Ovary (tissue), 9 donors: ENCODE results near the gene ACSL3. TPM values are rescaled to one million over a fixed set of nuclear protein-coding genes. Genes with fewer than 3 reads are reported as not detected.

Experiments
- DNase-seq, 5 donors: peaks; one replicate each; pipeline ENCODE4 v3.0.0-alpha.2; 2019 to 2020
- H3K27ac ChIP-seq, 2 donors: fragments of 200-600 bp; one replicate each; pipeline versions ENCODE4 v1.5.1 to v1.8.0; 2019 to 2022
- H3K27me3 ChIP-seq: fragments of 200-600 bp; one replicate; pipeline ENCODE4 v1.8.0; 2022
- H3K36me3 ChIP-seq: fragments of 200-600 bp; sonication (generic); one replicate; pipeline ENCODE4 v1.5.1; 2019
- H3K4me1 ChIP-seq: one replicate; pipeline ENCODE4 v1.8.1; 2013; ENCODE audit warnings: mild to moderate bottlenecking, moderate library complexity; ENCODE audit not compliant: insufficient read depth
- H3K4me3 ChIP-seq: fragments of 200-600 bp; sonication (generic); one replicate; pipeline ENCODE4 v1.5.1; 2017
- H3K9me3 ChIP-seq, 2 donors: fragments of 200-600 bp in 1 of 2; sonication (generic) in 1 of 2; one replicate each; pipeline versions ENCODE4 v1.5.1 to v1.8.1; 2013 to 2019; ENCODE audit warnings: mild to moderate bottlenecking in 1 of 2, moderate library complexity in 1 of 2
- EP300 ChIP-seq: sonication (generic); formaldehyde crosslinking; IDR thresholded peaks from one replicate; pipeline ENCODE4 v1.6.1; 2017; ENCODE audit warnings: antibody characterized with exemption
- POLR2A ChIP-seq: fragments of 450-650 bp; IDR thresholded peaks from one replicate; pipeline ENCODE4 v1.6.1; 2017; ENCODE audit warnings: antibody characterized with exemption, mild to moderate bottlenecking, moderate library complexity
- WGBS, 3 donors: extraction: QIAGEN DNeasy Blood & Tissue Kit in 1 of 3; methylation state at CpG; one replicate each; pipeline versions ENCODE4 v1.1.5 to v1.1.7; 2013 to 2017; 5-methylcytosine and 5-hydroxymethylcytosine counted together
- intact Hi-C, 4 donors: fragments of 100-400 bp; cut with DNase I; formaldehyde crosslinking; loops; one replicate each; pipeline versions ENCODE4 v1.11.0 to v1.15.1; 2022 to 2023
- polyA plus RNA-seq, 2 donors: library from polyadenylated mRNA; stranded (reverse); fragments of 200-250 nt in 1 of 2; fragments of 350-450 nt in 1 of 2; fragmentation: Illumina TruSeq in 1 of 2; extraction: RNeasy Lipid Tissue Mini Kit (QIAGEN cat#74804) in 1 of 2; gene quantifications; one replicate each; pipeline ENCODE4 v1.2.3, GENCODE V29; 2013 to 2014
- total RNA-seq, 7 donors: library from RNA; depleted of rRNA in 2 of 7; stranded (reverse); fragments of >200 nt in 2 of 7; fragmentation: NEBNext Ultra II Directional in 3 of 7; extraction: Animal tissue kit (Norgen Biotek cat#: 25700) in 3 of 7; gene quantifications; one replicate each; pipeline versions ENCODE4 v1.1.0 to v1.2.4, GENCODE V29; 2016 to 2023
- TF ChIP-seq, protein P1 (sequence below), 3 donors: fragments of 450-650 bp in 2 of 3; fragments of 200-600 bp in 1 of 3; IDR thresholded peaks; one replicate each; pipeline versions ENCODE4 v1.5.1 to v1.8.0; 2016 to 2022; ENCODE audit warnings: antibody characterized with exemption in 3 of 3, mild to moderate bottlenecking in 1 of 3
- donor health status: DM: no; HTN: no; CAD: no; lungs with moderate emphysema.
- donor health status: DM: no; HTN: no; CAD: no.
- donor health status: Bipolar disorder and iron deficiency.
- donor health status: DM: yes; HTN: yes; CAD: no.
- donor health status: DM: no; HTN: no; CAD: no.
- donor health status: DM: yes; HTN: yes; CAD: no.

The ACSL3 gene
- total and polyA plus RNA-seq, 9 donors, result 14.0 to 85.1 (median 46.0) TPM

GRCh38 chr2:222939979-222940378 is 79.1 kb downstream of the ACSL3 start:
- Histone ChIP-seq H3K36me3 (no peaks in the 10 kb centered on the region), H3K4me1 (no peaks in the 10 kb centered on the region), H3K9me3 (peaks cover 0 to 3% of the 10 kb centered on the region in 2 donors), H3K4me3 (no peak overlapping the region), H3K27me3 (no peaks in the 10 kb centered on the region), H3K27ac (no peak overlapping the region)
- no peak for DNase-seq
- intact Hi-C loops, result no loop called here
- 95 to 96% (median 96%) methylated on average over 2 of the region's 2 CpGs for whole genome bisulfite sequencing, 3 donors
- no peak for TF ChIP-seq POLR2A
- no peak for TF ChIP-seq EP300
- TF ChIP-seq, protein P1, sequence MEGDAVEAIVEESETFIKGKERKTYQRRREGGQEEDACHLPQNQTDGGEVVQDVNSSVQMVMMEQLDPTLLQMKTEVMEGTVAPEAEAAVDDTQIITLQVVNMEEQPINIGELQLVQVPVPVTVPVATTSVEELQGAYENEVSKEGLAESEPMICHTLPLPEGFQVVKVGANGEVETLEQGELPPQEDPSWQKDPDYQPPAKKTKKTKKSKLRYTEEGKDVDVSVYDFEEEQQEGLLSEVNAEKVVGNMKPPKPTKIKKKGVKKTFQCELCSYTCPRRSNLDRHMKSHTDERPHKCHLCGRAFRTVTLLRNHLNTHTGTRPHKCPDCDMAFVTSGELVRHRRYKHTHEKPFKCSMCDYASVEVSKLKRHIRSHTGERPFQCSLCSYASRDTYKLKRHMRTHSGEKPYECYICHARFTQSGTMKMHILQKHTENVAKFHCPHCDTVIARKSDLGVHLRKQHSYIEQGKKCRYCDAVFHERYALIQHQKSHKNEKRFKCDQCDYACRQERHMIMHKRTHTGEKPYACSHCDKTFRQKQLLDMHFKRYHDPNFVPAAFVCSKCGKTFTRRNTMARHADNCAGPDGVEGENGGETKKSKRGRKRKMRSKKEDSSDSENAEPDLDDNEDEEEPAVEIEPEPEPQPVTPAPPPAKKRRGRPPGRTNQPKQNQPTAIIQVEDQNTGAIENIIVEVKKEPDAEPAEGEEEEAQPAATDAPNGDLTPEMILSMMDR (IDR thresholded peaks at IDR 0.05), result no peak

- H3K4me3 ChIP-seq, result no peak overlapping the region
- H3K27me3 ChIP-seq, result no peaks in the 10 kb centered on the region
- no peaks in the 10 kb centered on the region for H3K4me1 ChIP-seq
- 96 to 98% (median 97%) methylated on average over 7 of the region's 7 CpGs for WGBS, 3 donors
- TF ChIP-seq, protein P1 (IDR thresholded peaks at IDR 0.05), result no peak
- no peak for TF ChIP-seq POLR2A
- no peak for TF ChIP-seq EP300
- H3K36me3 ChIP-seq, result no peaks in the 10 kb centered on the region
- no peak overlapping the region for H3K27ac ChIP-seq
- no peak for DNase-seq
- intact Hi-C loops, result no loop called here
- peaks cover 0 to 3% of the 10 kb centered on the region in 2 donors for H3K9me3 ChIP-seq
Measured at GRCh38 chr2:222941510-222942032, 80.7 kb downstream of the ACSL3 start.

- H3K36me3 ChIP-seq, result no peaks in the 10 kb centered on the region
- WGBS, 3 donors, result 95 to 97% (median 95%) methylated on average over 3 of the region's 3 CpGs
- no peaks in the 10 kb centered on the region for H3K27me3 ChIP-seq
- no peak for TF ChIP-seq EP300
- TF ChIP-seq POLR2A, result no peak
- TF ChIP-seq, protein P1 (IDR thresholded peaks at IDR 0.05), result no peak
- no peaks in the 10 kb centered on the region for H3K9me3 ChIP-seq
- no peak overlapping the region for H3K4me3 ChIP-seq
- H3K27ac ChIP-seq, result no peak overlapping the region
- DNase-seq, result no peak
- intact Hi-C loops, result no loop called here
- H3K4me1 ChIP-seq, result no peaks in the 10 kb centered on the region
Measured at GRCh38 chr2:222942561-222942960, 81.7 kb downstream of the ACSL3 start.

DNA sequence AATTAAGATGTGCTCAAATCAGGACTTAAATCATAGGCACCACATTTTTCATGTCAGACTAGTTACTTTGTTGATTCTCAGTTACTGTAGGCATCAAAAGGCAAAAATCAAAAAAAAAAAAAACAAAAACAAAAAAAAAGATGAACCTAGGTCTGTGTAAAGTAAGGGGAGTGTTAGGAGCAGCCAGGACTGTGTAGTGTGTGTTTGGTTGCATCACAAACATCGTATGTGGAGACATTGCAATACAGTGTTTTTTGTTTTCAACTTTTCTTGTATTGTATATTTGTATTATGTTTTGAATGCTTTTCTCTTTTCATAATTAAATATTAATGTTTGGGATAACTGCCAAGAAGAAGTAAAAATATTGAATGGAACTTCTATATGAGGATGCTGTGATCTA is 82.1 kb downstream of the ACSL3 start:
- 83 to 97% (median 96%) methylated on average over 1 of the region's 1 CpG for WGBS, 3 donors
- no peaks in the 10 kb centered on the region for H3K27me3 ChIP-seq
- no peak for DNase-seq
- no peak overlapping the region for H3K4me3 ChIP-seq
- H3K9me3 ChIP-seq, result no peaks in the 10 kb centered on the region
- no peaks in the 10 kb centered on the region for H3K4me1 ChIP-seq
- H3K27ac ChIP-seq, result no peak overlapping the region
- no peak for TF ChIP-seq POLR2A
- no peak for TF ChIP-seq EP300
- TF ChIP-seq, protein P1 (IDR thresholded peaks at IDR 0.05), result no peak
- intact Hi-C loops, result no loop called here
- no peaks in the 10 kb centered on the region for H3K36me3 ChIP-seq
